Suppressor macrophage (primary cell): ENCODE results near the gene ARL3.
"Not testable (repeated sequence)": the region's sequence is repeated elsewhere in the genome, so short reads cannot be mapped to it uniquely, and the experiment has no call there.

Source experiments
- DNase-seq, 4 experiments: peaks; one replicate each; pipeline ENCODE4 v3.0.0-alpha.2; 2020 to 2022

Gene ARL3

DNA sequence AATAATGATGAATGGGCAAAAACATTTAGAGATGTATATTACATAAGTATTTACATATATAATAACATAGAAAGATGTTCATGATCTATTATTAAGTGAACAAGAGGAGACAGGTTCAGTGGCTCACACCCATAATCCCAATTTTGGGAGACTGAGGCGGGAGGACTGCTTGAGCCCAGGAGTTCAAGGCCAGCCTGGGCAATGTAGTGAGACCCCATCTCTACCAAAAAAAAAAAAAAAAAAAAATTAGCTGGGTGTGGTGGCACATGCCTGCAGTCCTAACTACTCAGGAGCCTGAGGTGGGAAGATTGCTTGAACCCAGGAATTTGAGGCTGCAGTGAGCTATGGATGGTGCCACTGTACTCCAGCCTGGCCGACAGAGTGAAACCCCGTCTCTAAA is 12.4 kb downstream of the ARL3 start:
- DNase-seq = no peak

DNA sequence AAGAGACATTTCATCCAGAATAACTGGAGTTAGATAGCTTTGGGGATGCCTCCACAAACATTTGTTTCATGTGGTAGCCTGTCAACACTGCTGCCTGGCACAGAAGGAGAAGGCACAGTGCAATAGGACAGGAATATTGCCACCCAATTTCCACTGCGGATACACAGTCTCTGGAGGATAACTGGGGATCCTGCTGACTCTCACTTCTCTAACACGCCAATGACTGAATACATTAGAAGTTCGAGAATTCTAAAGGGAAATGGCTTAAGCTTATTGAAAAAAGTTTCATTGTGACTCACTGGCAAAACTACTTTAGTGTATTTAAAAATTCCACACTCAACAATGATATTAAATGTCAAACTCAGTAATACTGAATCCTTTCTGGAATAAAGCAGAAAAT is 12.9 kb downstream of the ARL3 start:
- DNase-seq = peak in 2 of 4 experiments; percentile 10 to 28

DNA sequence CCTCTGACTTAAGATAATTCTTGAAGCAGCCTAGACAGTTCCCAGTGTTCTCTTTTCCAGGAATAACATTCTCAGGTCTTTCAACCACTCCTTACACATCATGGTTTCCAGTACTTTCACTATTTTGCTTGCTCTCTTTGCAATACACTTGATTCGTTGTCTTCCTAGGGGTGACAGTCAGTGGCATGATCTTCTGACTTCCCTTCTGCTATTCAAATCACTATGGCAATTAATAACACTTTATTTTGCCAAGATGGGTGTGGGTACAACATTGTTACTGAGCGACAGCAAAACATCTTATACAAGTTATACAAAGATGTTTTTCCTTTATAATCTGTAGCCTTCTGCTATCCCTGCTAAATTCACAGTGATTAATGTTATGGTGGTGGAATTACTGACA is 15.3 kb downstream of the ARL3 start:
- DNase-seq = no peak

- no peak for DNase-seq
These were observed 17.5 kb downstream of the ARL3 start for GRCh38 chr10:102696736-102697135.

- DNase-seq = not testable (repeated sequence)
These were observed 18.8 kb downstream of the ARL3 start for GRCh38 chr10:102695401-102695800.

- DNase-seq = no peak
These were observed 22.7 kb downstream of the ARL3 start for GRCh38 chr10:102691285-102692066.

GRCh38 chr10:102683736-102684135 is 30.5 kb downstream of the ARL3 start:
- no peak for DNase-seq

- DNase-seq = no peak
These were observed 31.2 kb downstream of the ARL3 start for GRCh38 chr10:102682981-102683380.

- no peak for DNase-seq
These were observed 31.8 kb downstream of the ARL3 start for GRCh38 chr10:102682416-102682815.

- no peak for DNase-seq
These were observed 32.5 kb downstream of the ARL3 start for GRCh38 chr10:102681696-102682095.

DNA sequence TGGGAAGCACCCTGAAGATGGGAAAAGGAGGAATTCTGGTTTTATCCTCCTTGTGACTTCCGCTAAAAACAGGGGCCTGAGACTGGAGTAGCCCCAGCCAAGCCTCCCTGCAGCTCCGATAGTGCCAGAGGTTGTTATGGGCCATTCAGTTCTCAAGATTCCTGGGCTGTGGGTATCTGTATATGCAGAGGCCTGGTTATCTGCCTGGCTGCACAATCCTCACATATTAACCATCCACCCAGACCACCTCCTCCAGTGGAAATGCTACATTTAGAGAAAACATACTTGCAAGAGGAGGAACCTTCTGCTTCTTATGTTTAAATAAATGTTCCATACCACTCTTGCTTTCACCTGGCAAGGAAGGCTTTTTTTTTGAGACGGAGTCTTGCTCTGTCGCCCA is 34.6 kb downstream of the ARL3 start:
- DNase-seq = no peak

GRCh38 chr10:102678842-102679289 is 35.3 kb downstream of the ARL3 start:
- peak; percentile 72 to 86 (median 78) for DNase-seq

GRCh38 chr10:102678068-102678400 is 36.2 kb downstream of the ARL3 start:
- no peak for DNase-seq

GRCh38 chr10:102677331-102678067 is 36.7 kb downstream of the ARL3 start:
- DNase-seq = no peak

GRCh38 chr10:102676534-102677315 is 37.5 kb downstream of the ARL3 start:
- no peak for DNase-seq

DNA sequence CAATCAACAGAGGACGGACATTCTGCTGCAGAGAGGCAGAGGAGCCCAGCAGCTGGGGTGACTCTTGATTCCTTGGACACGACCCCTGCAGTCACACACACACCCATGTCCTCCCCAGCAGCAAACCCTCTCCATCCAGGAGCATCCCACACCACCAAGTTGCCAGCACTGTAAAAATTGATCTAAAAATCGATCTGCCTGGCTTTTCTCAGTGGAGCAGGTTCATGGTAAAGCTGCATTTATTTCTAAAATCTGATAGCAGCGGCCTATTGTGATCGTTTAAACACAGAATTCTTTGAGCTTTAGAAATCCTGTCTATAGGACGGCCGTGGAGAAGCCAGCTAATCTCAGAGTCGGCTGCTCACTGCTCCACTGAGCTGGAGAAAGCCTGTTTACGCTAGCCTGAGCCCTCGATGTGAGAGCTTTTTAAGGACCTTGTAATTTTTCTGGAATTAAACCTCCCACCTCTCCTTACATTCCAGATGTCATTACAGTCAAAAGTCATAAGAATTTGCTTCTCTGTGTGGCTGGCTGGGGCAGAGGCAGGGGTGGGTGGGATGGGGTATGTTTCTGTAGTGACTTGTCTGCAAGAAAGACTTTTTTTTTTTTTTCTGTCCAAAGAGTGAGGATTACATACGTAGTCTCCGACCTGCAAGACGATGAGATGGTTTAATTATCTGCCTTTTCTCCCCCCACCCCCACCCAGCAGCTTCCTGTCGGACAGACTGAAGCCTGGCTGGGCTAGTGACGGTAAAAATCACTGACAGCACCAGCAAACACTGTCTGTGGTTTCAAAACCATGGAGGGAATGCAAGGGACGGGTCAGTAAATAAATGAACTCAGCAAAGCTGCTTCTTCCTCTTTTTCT is 38.3 kb downstream of the ARL3 start:
- peak; percentile 87 to 96 (median 91) for DNase-seq

DNA sequence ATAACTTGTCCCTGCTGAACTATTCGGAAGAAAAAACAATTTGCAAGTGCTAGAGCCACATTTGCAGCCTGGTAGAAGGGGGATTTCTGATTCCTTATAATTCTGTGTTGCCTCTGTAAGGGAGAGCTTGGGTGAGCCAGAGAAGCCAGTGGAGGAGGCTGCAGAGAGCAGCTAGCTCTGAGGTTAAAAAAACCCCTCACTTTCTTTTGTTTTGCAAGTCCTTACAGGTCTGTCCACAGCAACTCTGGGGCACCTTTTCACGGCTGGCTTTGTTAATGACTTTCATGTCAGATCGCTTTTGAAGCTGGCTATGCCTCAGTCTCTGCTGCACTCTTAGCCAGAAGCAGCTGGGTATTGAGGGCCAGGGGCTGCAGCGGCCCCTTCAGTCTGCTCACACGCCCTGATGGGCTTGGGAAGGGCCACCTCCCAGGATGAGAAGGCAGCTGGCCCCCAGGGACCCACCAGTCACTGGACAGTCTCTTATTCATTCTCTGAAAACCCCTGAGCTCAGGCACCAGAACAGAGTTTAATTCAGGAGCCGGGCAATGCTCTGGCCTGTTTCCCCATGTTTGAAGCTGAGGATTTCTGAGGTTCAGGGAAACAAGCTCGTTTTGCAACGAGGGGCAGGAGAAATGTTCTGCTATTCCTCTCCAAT is 39.1 kb downstream of the ARL3 start:
- DNase-seq = no peak

- peak in 1 of 4 experiments; percentile 20 for DNase-seq
These were observed 39.6 kb downstream of the ARL3 start for GRCh38 chr10:102674566-102674965.

DNA sequence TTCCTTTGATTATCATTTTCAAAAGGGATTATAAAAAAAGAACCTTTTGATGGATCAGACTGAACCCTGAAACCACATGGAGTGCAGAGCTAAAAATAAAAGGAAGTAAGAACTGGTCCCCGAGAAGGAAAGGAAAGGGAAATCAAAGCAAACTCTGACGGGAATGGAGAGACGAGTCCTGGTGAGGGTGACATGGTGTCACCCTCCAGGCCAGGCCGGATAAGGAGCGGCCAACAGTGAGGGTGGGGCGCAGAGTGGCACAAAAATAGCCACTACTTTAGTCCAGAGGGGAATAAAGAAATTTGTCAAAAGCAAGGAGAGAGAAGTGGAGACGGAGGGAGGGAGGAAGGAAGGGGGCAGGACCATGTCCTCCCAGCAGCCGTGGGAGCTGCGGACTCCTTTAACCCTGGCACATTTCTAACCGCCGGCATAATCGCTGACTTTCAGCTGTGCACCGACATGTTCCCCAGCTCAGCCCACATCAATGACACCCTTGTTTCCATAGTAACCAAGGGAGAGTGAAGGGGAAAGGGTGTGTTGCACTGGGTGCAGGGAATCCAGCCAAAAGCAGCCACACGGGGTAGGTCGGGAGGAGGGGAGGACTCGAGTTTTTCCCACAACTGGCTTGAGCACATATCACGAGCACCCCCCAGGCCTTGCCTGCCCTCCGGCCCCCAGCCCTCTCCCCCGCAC is 40.2 kb downstream of the ARL3 start:
- DNase-seq = peak; percentile 85 to 95 (median 91)

DNA sequence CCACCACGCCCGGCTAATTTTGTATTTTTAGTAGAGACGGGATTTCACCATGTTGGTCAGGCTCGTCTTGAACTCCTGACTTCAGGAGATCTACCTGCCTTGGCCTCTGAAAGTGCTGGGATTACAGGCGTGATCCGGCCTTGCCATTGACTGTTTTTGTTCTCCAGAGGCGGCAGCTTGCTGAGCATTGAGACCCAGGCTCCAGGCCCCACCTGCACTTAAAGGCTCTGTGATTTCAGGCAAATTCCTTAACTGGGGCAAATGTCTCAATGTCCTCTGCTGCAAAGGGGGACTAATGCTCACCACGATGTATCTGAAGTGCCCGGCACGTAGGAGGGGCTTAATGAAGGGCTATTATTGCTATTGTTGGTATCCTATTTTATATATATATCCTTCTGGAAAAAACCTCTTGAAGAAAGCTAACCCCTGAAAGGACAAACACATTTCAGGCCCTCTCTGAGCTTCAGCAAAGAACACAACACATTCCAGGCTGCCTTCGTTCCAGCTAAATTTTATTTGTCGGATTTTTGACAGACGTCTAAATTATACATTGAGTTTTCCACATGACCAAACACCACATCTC is 40.9 kb downstream of the ARL3 start:
- DNase-seq = no peak
